GM18508 (cell line): Measurements from ENCODE around the gene THRAP3.

Source experiments
- ATAC-seq: cut with Tn5 transposase; IDR thresholded peaks from one replicate; pipeline ENCODE4 v1.9.1; 2021; ENCODE audit warnings: moderate number of reproducible peaks; ENCODE audit not compliant: insufficient read depth, unreplicated experiment

THRAP3 gene

GRCh38 chr1:36346741-36347370 is 122.6 kb downstream of the THRAP3 start:
- ATAC-seq = no peak

- no peak for ATAC-seq
Observed at GRCh38 chr1:36349241-36349671, 125.0 kb downstream of the THRAP3 start.

- no peak for ATAC-seq
Observed at GRCh38 chr1:36349839-36350238, 125.6 kb downstream of the THRAP3 start.

GRCh38 chr1:36350659-36351226 is 126.5 kb downstream of the THRAP3 start:
- ATAC-seq = no peak

- ATAC-seq = no peak
Observed at GRCh38 chr1:36351227-36351977, 127.2 kb downstream of the THRAP3 start.

- no peak for ATAC-seq
Observed at GRCh38 chr1:36352125-36352909, 128.1 kb downstream of the THRAP3 start.

GRCh38 chr1:36352910-36353878 is 129.0 kb downstream of the THRAP3 start:
- no peak for ATAC-seq

- ATAC-seq = no peak
Observed at GRCh38 chr1:36354486-36354885, 130.2 kb downstream of the THRAP3 start.
